HG03060 (cell line): ENCODE results near the gene PRORP.
"Not testable (repeated sequence)": the region's sequence is repeated elsewhere in the genome, so short reads cannot be mapped to it uniquely, and the experiment has no call there.

Experiments
- ATAC-seq: cut with Tn5 transposase; IDR thresholded peaks from one replicate; pipeline ENCODE4 v1.9.1; 2021; ENCODE audit warnings: low read depth, moderate number of reproducible peaks; ENCODE audit not compliant: unreplicated experiment

The PRORP gene

GRCh38 chr14:35134329-35135123 lies 12.2 kb downstream of the PRORP start:
- ATAC-seq: no peak

- ATAC-seq: no peak
These were observed 16.2 kb downstream of the PRORP start for GRCh38 chr14:35138585-35138984.

GRCh38 chr14:35140718-35141581 lies 18.6 kb downstream of the PRORP start:
- ATAC-seq: no peak

GRCh38 chr14:35144029-35144428 lies 21.7 kb downstream of the PRORP start:
- ATAC-seq: no peak

GRCh38 chr14:35146711-35147149 lies 24.4 kb downstream of the PRORP start:
- no peak for ATAC-seq

GRCh38 chr14:35147186-35147585 lies 24.8 kb downstream of the PRORP start:
- no peak for ATAC-seq

- ATAC-seq: no peak
These were observed 25.4 kb downstream of the PRORP start for GRCh38 chr14:35147711-35148110.

GRCh38 chr14:35149239-35149638 lies 26.9 kb downstream of the PRORP start:
- ATAC-seq: no peak

GRCh38 chr14:35152531-35152930 lies 30.2 kb downstream of the PRORP start:
- ATAC-seq: not testable (repeated sequence)

GRCh38 chr14:35154016-35154415 lies 31.7 kb downstream of the PRORP start:
- ATAC-seq: no peak

GRCh38 chr14:35155962-35156361 lies 33.6 kb downstream of the PRORP start:
- ATAC-seq: no peak

- no peak for ATAC-seq
These were observed 36.1 kb downstream of the PRORP start for GRCh38 chr14:35158491-35158890.

GRCh38 chr14:35158951-35159653 lies 36.8 kb downstream of the PRORP start:
- no peak for ATAC-seq

- ATAC-seq: no peak
These were observed 37.5 kb downstream of the PRORP start for GRCh38 chr14:35159742-35160409.

- ATAC-seq: no peak
These were observed 38.9 kb downstream of the PRORP start for GRCh38 chr14:35161231-35161630.

GRCh38 chr14:35163384-35163783 lies 41.0 kb downstream of the PRORP start:
- ATAC-seq: no peak

- ATAC-seq: no peak
These were observed 42.5 kb downstream of the PRORP start for GRCh38 chr14:35164849-35165248.

- ATAC-seq: no peak
These were observed 45.1 kb downstream of the PRORP start for GRCh38 chr14:35167496-35167895.
